GM21737 (cell line): ENCODE measurements around the gene ZFYVE21.

Experiments used
- ATAC-seq: cut with Tn5 transposase; IDR thresholded peaks from one replicate; pipeline ENCODE4 v1.9.1; 2021; ENCODE audit warnings: mild to moderate bottlenecking, moderate library complexity; ENCODE audit not compliant: unreplicated experiment

ZFYVE21 gene

DNA sequence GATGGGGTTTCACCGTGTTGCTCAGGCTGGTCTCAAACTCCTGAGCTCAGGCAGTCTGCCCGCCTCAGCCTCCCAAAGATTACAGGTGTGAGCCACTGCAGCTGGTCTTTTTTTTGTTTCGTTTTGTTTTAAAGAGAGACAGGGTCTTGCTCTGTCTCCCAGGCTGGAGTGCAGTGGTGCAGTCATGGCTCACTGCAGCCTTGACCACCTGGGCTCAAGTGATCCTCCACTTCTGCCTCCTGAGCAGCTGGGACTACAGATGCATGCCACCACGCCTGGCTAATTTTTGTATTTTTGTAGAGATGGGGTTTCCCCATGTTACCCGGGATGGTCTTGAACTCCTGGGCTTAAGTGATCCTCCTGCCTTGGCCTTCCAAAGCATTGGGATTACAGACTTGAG is 24.0 kb upstream of the ZFYVE21 start:
- peak; percentile 49 for ATAC-seq

- ATAC-seq, result peak; percentile 15
These were observed 23.5 kb upstream of the ZFYVE21 start for GRCh38 chr14:103692159-103692558.

GRCh38 chr14:103692871-103693270 is 22.7 kb upstream of the ZFYVE21 start:
- ATAC-seq, result no peak

DNA sequence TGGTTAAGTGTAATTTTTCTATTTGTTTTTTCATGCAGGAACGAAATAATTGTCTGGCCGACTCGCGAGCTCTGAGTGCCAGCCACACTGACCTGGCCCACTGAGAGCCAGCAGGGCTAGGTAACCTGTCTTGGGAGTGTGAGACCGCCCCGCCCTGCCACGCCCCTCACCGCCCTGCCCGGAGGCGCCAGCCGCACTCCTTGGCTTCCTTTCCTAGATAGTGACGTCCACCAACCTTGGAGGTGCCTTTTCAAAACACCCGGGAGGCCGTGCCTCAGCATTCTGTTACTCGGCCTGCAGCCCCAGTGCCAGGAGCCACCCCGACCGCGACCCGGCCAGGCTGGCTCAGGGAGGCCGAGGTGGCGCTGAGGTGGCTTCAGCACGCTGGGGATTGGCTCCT is 22.1 kb upstream of the ZFYVE21 start:
- ATAC-seq, result no peak

DNA sequence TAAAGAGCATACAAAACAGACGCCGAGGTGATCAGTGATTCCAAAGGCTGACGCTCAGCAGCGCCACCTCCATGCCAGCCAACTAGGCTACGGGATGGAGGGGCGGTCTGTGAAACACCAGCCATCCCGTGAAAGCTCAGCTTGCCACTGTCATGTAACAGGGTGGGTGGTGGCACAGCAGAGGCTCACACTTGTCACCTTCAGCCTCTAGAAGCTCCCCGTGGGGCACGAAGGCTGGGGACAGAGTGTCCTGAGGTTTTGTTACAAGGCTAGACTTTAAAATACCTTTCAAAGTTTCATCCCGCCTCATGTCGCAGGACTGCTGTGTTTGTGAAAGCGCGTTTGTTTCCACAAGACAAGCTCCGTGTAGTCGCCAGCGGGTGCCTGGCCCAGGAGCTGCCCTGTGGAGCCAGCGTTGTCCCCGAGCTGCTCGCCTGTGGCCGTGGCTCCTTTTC is 21.0 kb upstream of the ZFYVE21 start:
- no peak for ATAC-seq

- ATAC-seq, result no peak
These were observed 20.1 kb upstream of the ZFYVE21 start for GRCh38 chr14:103695296-103696069.

- no peak for ATAC-seq
These were observed 19.6 kb upstream of the ZFYVE21 start for GRCh38 chr14:103696070-103696402.

DNA sequence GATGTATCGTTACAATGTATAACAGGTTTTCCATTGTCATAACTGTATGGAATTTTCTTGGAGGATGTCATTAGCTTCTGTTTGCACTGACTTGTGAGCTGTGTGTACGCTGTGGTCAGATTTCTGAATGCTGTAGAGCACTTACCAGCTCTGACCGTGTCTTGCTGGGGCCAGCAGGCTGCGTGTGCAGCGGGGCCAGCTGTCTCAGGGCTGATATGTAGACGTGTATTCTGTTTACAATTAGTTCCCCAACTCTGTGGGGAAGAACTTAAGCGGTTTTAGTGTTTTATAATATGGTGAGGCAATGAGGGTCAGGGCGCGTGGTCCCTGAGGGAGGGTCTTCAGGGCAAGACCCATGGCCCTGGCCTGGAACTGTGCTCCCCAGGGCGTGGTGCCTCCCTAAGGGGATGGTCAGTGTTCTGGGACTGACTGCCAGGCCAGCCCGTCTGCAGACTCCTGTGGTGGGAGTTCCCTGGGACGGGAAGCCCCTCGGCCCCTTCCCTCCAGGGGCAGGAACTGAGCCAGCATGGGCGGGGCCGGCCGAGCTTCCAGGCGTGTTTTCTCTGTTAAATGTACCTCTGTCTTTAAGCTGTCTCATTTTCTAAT is 19.0 kb upstream of the ZFYVE21 start:
- no peak for ATAC-seq

GRCh38 chr14:103697206-103697602 is 18.4 kb upstream of the ZFYVE21 start:
- no peak for ATAC-seq

GRCh38 chr14:103697603-103698379 is 17.8 kb upstream of the ZFYVE21 start:
- ATAC-seq, result no peak

- no peak for ATAC-seq
These were observed 17.0 kb upstream of the ZFYVE21 start for GRCh38 chr14:103698380-103699260.

GRCh38 chr14:103699261-103699661 is 16.3 kb upstream of the ZFYVE21 start:
- no peak for ATAC-seq

GRCh38 chr14:103699901-103700752 is 15.5 kb upstream of the ZFYVE21 start:
- no peak for ATAC-seq

- no peak for ATAC-seq
These were observed 14.7 kb upstream of the ZFYVE21 start for GRCh38 chr14:103700753-103701490.

DNA sequence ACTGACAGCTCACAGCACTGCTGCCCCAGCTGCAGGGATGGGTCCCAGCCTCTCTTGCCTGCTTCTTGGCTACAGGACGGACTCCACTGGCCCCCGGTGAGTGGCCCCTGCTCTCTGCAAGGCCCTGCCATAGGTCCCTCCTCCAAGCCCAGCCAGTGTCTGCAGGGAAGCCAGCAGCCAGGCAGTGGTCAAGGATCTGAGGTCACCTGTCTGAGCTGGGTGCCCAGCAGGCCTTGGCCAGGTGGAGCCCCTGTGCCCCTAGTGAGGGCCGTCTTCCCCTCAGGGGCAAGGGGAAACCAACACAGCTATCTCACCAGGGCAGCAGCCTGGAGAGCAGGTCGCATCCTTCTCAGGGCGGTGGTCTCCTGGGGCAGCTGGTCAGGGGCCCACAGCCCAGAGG is 13.5 kb upstream of the ZFYVE21 start:
- ATAC-seq, result no peak

DNA sequence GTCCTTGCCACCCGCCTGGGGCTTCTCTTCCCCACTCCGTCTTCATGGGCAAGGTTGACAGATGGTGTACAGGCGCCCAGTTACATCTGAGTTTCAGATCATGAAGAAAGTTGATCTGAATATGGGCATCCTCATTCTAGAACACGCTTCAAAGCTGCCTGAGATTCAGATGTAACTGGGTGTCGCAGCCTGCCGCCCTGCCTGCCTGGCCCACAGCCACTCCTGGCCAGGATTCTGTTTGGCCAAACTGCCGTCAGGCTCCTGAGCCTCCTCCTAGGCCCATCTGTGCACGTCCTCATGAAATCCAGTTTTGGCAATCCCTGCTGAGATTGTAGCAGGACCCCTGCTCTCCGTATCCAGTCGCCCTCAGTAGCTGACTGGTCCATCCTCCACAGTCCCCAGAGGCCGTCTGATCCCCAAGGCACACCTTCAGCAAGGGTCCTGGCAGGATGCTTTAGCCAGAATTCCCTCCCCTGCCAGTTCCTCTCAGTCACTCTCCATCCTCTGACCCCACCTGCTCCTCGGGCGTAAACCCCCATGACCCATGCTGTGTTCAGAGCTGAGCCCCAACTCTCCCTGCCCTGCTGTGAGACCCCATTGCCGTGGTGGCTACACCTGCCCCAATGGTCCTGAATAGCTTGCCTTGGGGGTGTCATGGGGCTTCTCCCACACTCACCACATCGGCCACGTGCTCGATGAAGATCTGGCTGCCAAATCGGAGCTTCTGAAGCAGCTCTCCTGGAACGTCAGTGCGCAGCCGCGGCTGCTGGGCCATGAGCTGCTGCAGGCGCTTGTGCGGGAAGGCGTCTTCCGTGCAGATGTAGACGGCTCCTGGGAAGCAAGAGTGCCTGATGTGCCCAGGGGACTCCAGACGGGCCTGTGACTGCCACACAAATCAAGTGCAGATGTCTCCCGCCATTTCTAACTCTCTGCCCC is 12.8 kb upstream of the ZFYVE21 start:
- no peak for ATAC-seq

DNA sequence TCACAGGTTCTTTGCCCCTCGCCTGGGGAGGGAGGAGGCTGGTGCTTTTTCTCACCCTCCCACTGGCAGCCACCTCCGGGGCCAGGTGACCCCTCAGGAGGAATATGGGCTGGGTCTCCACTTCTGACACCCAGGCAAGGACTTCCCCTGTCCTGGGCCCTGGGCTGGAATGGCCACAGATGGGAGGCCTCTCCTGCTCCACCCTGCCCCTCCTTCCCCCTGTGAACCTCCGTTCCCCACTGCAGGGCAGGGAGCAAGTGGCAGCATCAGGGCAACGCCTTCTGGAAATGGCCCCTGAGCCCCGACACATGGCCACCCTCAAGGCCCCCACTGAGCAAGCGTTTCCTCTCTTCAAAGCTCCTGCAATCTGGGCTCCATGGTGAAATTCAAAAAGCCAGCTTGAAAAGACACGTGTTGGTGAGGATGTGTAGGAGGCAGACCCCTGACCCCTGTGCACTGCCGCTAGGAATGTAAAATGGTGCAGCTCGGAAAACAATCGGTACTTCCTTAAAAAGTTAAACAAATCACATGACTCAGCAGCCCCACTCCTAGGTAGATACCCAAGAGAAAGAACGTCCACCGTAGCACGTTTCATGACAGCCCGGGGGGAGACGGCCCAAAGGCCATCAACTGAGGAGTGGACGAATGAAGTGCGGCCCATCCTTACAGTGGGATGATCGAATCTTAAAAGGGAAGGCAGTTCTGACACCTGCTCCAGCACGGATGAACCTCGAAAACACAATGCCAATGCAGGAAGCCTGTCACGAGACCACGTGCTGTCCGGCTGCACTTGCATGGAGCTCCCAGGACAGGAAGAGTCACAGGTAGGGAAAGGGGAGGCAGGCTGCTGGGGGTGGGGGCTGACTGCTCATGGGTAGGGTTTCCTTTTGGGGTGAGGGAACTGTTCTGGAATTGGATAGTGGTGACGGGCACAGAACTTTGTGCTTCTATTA is 11.9 kb upstream of the ZFYVE21 start:
- no peak for ATAC-seq
